Brain microvascular endothelial cell (primary cell): ENCODE data around the gene TTC7B.

Source experiments
- DNase-seq: peaks from one replicate; pipeline ENCODE4 v3.0.0-alpha.2; 2020
- H3K27ac ChIP-seq: fragments of 250-450 bp; sonication (Bioruptor Pico); 2 replicates; pipeline ENCODE4 v1.5.1; 2020; ENCODE audit warnings: mild to moderate bottlenecking, moderate library complexity
- H3K27me3 ChIP-seq: fragments of 250-450 bp; sonication (Bioruptor Pico); replicated peaks from 2 replicates; pipeline ENCODE4 v1.5.1; 2020; ENCODE audit warnings: mild to moderate bottlenecking
- H3K36me3 ChIP-seq: fragments of 250-450 bp; sonication (Bioruptor Pico); replicated peaks from 2 replicates; pipeline ENCODE4 v1.5.1; 2020; ENCODE audit warnings: mild to moderate bottlenecking
- H3K4me3 ChIP-seq: 2 replicates; pipeline ENCODE4 v1.5.1; 2011; ENCODE audit warnings: low read depth, mild to moderate bottlenecking, control low read depth, low read length, moderate library complexity
- in situ Hi-C: cut with HindIII; loops from 2 replicates; pipeline ENCODE4 v1.10.0; 2017; ENCODE audit warnings: low sequenced_read_pairs, low pct_ligation_motif_present
- TF ChIP-seq, protein P1 (sequence below): IDR thresholded peaks from 2 replicates; pipeline ENCODE4 v1.5.1; 2011; ENCODE audit warnings: low read depth, mild to moderate bottlenecking, moderate library complexity, low read length, control low read depth, inconsistent platforms; ENCODE audit errors: missing control alignments

TTC7B gene

GRCh38 chr14:90558983-90559590 lies 257.1 kb downstream of the TTC7B start:
- Histone ChIP-seq H3K27me3 (no peaks in the 10 kb centered on the region), H3K36me3 (no peaks in the 10 kb centered on the region), H3K27ac (no peak overlapping the region), H3K4me3 (no peak overlapping the region)
- no peak for DNase-seq
- in situ Hi-C loops, result no loop called here
- TF ChIP-seq, protein P1, sequence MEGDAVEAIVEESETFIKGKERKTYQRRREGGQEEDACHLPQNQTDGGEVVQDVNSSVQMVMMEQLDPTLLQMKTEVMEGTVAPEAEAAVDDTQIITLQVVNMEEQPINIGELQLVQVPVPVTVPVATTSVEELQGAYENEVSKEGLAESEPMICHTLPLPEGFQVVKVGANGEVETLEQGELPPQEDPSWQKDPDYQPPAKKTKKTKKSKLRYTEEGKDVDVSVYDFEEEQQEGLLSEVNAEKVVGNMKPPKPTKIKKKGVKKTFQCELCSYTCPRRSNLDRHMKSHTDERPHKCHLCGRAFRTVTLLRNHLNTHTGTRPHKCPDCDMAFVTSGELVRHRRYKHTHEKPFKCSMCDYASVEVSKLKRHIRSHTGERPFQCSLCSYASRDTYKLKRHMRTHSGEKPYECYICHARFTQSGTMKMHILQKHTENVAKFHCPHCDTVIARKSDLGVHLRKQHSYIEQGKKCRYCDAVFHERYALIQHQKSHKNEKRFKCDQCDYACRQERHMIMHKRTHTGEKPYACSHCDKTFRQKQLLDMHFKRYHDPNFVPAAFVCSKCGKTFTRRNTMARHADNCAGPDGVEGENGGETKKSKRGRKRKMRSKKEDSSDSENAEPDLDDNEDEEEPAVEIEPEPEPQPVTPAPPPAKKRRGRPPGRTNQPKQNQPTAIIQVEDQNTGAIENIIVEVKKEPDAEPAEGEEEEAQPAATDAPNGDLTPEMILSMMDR, result no peak

DNA sequence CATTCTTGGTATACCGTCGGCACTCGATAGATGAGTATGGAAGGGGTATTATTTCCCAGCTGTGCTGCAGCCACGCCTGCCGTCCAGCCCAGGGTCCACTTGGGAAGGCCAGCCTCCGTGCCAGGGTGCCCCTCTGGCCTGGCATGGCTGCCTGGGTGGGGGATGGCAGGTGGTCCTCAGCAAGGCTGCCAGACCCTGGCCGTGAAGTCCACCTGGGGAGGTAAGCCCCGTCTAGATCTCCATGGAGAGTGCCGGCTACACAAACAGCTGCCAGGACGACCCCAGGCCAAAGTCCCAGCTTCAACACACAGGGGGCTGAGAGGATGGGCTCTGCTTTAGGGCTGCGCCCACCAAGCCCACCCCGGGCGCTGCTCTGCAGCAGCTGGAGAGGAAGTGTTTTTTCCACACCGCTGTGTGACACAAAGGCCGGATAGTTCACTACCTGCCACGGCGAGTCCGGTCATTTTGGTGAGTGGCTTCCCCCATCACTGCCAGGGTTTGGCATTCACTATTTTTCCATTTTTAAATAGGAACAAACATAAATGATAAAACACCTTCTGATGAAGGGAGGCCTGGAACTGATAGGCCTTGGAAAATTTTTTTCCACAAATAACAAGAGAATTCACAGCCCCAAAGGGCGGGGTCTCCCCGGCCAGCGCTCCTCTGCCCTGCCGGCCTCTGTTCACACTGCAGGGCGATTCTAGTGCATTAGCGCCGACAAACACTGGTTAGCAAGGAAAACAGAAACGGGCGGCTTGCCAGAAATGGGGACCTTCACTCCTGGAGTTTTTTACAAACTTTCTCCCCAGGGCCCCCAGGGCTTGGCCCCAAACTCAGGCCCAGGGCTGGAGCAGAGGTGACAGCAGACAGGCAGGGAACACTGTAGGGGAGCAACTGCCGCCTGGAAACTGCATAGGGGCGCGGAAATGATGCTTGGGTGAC lies 257.9 kb downstream of the TTC7B start:
- in situ Hi-C loops, result no loop called here
- no peaks in the 10 kb centered on the region for H3K27me3 ChIP-seq
- no peak overlapping the region for H3K4me3 ChIP-seq
- no peak for DNase-seq
- TF ChIP-seq, protein P1, result no peak
- H3K27ac ChIP-seq, result no peak overlapping the region
- no peaks in the 10 kb centered on the region for H3K36me3 ChIP-seq

DNA sequence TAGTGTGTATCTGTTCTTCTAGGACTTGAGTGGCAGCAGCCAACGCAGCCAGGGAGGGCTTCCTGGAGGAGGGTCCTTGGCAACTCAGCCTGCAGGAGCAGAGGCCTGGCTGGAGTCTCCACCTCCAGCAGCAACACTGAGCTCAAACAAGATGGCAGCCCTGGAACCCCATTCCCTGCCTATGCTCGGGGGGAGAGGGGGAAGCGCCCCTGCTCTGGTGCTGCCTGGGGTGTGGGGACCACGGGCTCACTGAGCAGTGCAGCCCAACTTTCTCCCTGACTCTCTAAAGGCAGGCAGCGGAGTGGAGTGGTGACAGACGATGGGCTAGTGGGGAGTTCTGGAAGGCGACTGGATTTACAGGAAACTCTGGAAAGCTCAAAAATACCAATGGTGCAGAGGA lies 258.7 kb downstream of the TTC7B start:
- TF ChIP-seq, protein P1, result no peak
- in situ Hi-C loops, result no loop called here
- no peak overlapping the region for H3K4me3 ChIP-seq
- no peaks in the 10 kb centered on the region for H3K36me3 ChIP-seq
- H3K27ac ChIP-seq, result no peak overlapping the region
- no peak for DNase-seq
- H3K27me3 ChIP-seq, result no peaks in the 10 kb centered on the region

GRCh38 chr14:90556666-90557450 lies 259.4 kb downstream of the TTC7B start:
- no peak for DNase-seq
- TF ChIP-seq, protein P1, result peak; percentile 9
- H3K36me3 ChIP-seq, result no peaks in the 10 kb centered on the region
- in situ Hi-C loops, result no loop called here
- no peak overlapping the region for H3K4me3 ChIP-seq
- no peak overlapping the region for H3K27ac ChIP-seq
- no peaks in the 10 kb centered on the region for H3K27me3 ChIP-seq

DNA sequence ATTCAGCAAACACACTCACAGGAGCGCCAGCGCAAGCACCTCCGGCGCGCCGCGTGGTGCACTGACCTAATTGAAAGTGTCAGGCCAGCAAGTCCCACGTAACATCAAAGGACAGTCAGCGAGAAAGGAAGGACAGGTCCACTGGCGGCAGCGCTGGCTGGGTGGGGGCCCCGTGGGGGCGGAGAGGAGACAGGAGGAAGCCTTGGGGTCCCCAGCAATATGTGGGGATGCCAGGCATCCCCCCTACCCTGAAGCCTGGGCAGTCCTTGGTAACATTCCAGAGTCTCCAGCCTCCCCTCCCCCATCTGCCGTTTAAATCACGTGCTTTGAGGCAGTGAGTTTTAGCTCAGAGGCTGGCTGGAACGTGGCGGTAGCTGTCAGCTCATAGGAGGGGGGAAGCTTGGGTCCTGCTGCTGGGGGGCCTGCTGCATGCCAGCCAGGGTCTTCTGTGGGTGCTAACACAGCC lies 260.2 kb downstream of the TTC7B start:
- no peaks in the 10 kb centered on the region for H3K36me3 ChIP-seq
- no peaks in the 10 kb centered on the region for H3K27me3 ChIP-seq
- TF ChIP-seq, protein P1, result no peak
- H3K27ac ChIP-seq, result no peak overlapping the region
- peak overlapping the region; percentile 17 for H3K4me3 ChIP-seq
- in situ Hi-C loops, result no loop called here
- DNase-seq, result no peak
